GM18519 (cell line): ENCODE results near the gene PTPRK.

Experiments used
- ATAC-seq: cut with Tn5 transposase; IDR thresholded peaks from one replicate; pipeline ENCODE4 v1.9.1; 2021; ENCODE audit warnings: mild to moderate bottlenecking, moderate library complexity; ENCODE audit not compliant: unreplicated experiment, low FRiP score

The PTPRK gene

GRCh38 chr6:128397996-128398395 lies 122.4 kb downstream of the PTPRK start:
- ATAC-seq = no peak

DNA sequence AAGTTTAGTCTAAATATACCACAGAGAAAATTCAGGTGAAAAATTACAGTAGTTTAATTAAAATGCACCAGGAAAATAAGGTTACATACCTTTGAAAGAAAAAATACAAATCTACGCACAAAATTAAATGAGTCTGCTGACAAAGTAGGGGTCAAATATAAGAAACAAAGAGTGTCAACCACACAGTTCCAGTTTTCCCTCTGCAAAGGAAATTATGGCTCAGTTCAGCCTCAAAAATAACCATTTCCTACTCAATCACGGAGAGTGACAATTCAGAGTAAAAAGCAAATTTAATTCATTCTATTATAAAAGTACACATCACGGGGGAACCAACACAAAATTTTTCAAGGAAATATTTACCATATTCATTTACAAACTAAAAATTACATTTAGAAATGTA lies 124.8 kb downstream of the PTPRK start:
- no peak for ATAC-seq

DNA sequence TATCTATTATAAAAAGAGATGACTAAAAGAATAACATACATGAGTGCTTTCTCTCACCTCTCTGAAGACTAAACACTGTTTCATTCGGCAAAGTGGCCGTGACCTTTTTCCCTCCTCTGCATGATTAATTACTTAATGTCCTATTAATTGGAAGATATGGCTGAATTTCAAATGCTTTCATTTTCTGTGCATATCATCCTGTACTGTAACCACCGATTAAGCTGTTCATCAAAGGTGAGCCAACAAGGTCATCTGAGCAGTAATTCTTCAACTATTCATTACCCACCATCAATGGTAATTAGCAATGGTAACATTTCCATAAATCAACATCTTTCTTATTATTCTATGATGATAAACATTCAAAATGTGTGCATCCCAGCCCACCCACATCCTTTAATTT lies 125.2 kb downstream of the PTPRK start:
- ATAC-seq = no peak

GRCh38 chr6:128394167-128394566 lies 126.2 kb downstream of the PTPRK start:
- ATAC-seq = no peak

- ATAC-seq = no peak
These were observed 130.4 kb downstream of the PTPRK start for GRCh38 chr6:128389820-128390534.

DNA sequence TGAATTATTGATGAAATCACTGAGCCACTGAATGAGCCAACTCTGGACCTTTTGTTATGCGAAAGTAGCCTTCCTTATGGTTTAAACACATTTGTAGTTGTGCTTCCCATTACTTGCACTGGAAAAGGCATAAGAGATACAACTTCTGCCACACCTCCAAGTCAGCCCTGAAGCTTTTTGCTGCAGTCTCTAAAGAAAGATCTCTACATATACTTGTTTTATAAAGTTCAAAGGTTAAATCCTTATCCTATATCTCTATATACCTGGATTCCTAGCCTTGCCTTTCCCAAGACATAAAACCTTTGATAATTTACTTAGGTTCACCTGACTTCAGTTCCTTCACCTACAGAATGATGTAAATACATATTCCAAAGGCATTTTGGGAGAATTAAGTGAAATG lies 132.0 kb downstream of the PTPRK start:
- no peak for ATAC-seq

DNA sequence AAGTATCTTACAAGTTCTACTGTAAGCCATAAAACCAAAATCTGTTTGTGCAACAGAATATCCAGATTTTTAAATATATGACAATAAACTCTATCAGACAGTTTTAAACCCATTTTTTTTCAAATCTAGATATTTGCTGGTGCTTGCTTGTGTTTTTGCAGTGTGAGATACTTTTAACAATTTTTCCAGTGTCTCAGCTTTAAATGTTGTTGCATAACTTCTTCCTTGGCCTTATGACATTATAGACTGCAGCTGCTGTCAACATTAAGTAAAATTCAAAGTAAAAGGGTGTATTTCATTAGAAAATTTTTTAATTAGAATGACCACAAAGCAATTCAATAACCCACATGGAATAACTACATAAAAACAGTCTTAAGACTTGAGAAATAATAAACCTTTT lies 139.5 kb downstream of the PTPRK start:
- ATAC-seq = no peak

GRCh38 chr6:128379577-128379976 lies 140.8 kb downstream of the PTPRK start:
- ATAC-seq = no peak

- ATAC-seq = no peak
These were observed 143.4 kb downstream of the PTPRK start for GRCh38 chr6:128376952-128377503.

GRCh38 chr6:128371136-128371535 lies 149.3 kb downstream of the PTPRK start:
- ATAC-seq = no peak

GRCh38 chr6:128370072-128370471 lies 150.3 kb downstream of the PTPRK start:
- ATAC-seq = no peak

- ATAC-seq = no peak
These were observed 152.0 kb downstream of the PTPRK start for GRCh38 chr6:128368213-128368944.

DNA sequence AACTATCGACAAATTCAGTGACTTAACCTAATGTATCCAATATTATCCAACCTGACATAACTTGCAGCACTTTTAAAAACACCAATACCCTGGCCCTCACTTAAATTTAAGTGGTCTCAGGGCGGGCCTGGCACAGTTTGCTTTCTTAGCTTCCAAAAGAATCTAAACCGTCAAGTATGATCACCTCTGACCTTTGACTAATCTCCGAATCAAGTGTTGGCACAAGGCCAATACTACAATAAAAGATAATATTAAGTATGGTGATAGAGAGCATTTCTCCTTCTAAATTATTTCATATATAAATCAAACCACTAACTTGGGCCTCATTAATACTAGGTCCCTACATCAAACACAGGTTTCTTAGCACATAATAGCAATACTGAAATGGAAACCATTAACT lies 153.0 kb downstream of the PTPRK start:
- ATAC-seq = no peak

DNA sequence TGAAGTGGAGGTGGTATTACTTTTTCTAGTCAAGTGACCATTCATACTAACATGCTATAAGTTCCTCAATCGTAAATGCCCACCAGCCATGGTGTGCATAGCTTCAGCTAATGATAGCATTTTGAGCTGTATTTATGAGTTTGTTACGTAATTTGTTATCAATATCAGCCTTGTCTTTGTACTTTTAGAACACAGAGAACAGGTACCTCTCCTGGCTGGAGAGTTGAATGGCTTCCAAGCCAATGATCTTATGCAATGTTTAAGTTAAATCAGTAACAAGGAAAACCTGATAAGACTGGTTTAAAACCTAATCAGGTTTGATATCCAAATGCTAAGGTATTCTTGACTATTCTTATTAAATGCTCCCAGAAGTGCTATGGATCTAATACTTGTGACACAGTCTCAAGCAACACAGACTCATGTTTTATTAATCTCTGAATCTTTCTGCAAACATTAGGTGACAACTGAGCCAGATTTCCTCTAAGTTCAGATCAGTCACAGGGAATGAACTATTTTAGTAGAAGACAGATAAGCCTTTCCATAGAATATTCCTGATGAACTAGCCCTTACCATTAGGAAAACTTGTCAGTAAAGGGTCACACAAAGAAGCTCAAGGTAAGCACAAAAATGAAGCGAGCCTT lies 154.8 kb downstream of the PTPRK start:
- no peak for ATAC-seq

GRCh38 chr6:128364766-128365519 lies 155.5 kb downstream of the PTPRK start:
- no peak for ATAC-seq

DNA sequence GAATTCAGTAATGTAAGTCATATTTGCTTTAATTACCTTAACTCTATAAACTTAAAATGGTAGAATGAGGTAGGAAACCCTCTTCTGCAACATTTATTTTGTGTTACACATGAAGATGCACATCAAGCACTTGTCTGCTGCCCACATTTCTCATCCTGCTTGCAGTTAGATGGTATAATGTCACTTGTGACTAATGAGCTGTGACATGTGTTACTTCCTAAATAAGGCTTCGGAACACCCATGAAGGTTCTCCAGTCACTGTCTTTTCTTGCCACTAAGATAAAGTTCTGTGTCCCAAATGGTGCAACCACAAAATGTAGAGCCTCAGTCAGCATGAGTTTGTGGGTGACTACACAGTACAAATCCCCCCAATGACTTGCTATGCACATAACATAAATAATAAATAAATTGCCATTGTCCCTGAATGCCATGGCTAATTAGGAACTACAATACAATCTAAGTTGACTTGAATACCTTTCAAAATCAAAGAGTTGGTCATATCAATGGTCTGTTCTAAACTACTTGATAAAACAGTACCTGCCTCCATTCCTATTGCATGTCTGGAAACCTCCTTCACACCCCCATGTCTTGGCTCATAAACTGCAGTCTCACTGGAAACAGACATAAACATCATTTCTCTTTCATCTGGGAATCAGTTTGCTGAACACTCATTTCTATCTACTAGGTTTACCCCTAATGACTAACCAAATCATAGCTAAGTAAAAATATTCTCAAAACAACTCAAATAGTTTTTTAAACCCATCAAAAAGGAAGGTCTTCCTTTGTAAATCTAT lies 157.2 kb downstream of the PTPRK start:
- no peak for ATAC-seq

DNA sequence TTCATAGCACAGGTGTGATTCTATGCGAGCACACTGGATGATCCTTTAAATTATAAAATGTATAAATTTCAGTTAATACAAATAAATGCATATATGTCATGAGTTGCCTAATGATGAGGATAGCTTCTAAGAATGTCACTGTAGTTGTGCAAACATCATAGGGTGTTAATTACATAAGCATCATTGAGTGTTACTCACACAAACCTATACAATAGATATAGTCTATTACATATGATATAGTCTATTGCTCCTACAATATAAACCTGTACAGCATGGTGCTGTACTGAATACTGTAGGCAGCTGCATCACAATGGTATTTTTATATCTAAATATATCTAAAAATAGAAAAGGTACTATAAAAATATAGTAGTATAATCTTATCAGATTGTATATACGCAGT lies 159.0 kb downstream of the PTPRK start:
- ATAC-seq = no peak

GRCh38 chr6:128358244-128358776 lies 162.1 kb downstream of the PTPRK start:
- ATAC-seq = no peak

DNA sequence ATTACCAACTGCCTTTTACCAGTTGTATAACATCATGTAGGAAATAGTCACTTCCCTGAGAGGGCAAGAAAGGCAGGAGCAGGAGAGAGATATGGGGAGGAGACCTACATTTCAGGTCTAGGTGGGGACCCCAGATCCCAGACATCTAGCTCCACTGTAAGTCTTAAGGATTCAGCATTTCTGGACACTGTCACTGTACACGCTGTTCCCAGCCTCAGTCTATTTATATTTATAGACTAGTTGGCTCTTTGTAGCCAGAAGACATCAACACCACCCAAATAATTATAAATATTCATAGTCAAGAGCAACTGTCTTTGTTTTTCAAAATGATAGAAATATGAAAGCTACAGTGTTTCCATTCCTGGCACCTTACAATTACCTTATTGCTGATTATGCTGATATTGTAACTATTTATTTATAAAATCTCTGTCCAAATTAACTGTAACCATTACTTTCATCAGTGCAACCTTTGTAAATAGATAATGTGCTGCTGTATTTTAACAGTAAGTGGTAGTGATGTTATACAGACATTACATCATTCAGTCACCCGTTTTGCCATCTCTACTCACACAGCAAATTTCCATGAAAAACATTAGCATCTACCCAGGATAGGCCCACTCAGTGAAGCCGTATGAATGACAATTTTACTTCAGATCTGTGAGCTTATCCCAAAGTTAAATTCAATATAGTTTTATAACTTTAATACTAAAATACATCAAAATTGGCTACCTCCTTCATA lies 162.8 kb downstream of the PTPRK start:
- no peak for ATAC-seq
